NOMO-1 treated with DMSO at 0.1 percent for 48 hours (cell line): ENCODE data around the gene PKNOX2.

Experiments
- DNase-seq: peaks from one replicate; lab custom pipeline; 2025; ENCODE audit not compliant: unreplicated experiment; lab: John Stamatoyannopoulos, UW

The PKNOX2 gene

GRCh38 chr11:125306476-125306875, 141.9 kb downstream of the PKNOX2 start:
- DNase-seq, result no peak

GRCh38 chr11:125308246-125308645, 143.7 kb downstream of the PKNOX2 start:
- DNase-seq, result no peak

- DNase-seq, result no peak
These were observed 147.8 kb downstream of the PKNOX2 start for GRCh38 chr11:125312391-125312790.

- no peak for DNase-seq
These were observed 148.3 kb downstream of the PKNOX2 start for GRCh38 chr11:125312812-125313211.

GRCh38 chr11:125313271-125314219, 149.0 kb downstream of the PKNOX2 start:
- DNase-seq, result no peak

GRCh38 chr11:125314276-125315078, 149.9 kb downstream of the PKNOX2 start:
- DNase-seq, result no peak

- no peak for DNase-seq
These were observed 150.7 kb downstream of the PKNOX2 start for GRCh38 chr11:125315079-125315740.

GRCh38 chr11:125317416-125317815, 152.9 kb downstream of the PKNOX2 start:
- no peak for DNase-seq

GRCh38 chr11:125319649-125320048, 155.1 kb downstream of the PKNOX2 start:
- no peak for DNase-seq

GRCh38 chr11:125320347-125321076, 156.0 kb downstream of the PKNOX2 start:
- no peak for DNase-seq

GRCh38 chr11:125322289-125322688, 157.7 kb downstream of the PKNOX2 start:
- DNase-seq, result no peak

GRCh38 chr11:125325196-125325595, 160.6 kb downstream of the PKNOX2 start:
- DNase-seq, result no peak

- DNase-seq, result no peak
These were observed 161.6 kb downstream of the PKNOX2 start for GRCh38 chr11:125326126-125326525.

- no peak for DNase-seq
These were observed 163.1 kb downstream of the PKNOX2 start for GRCh38 chr11:125327518-125328224.

- no peak for DNase-seq
These were observed 163.7 kb downstream of the PKNOX2 start for GRCh38 chr11:125328225-125328580.

- no peak for DNase-seq
These were observed 165.2 kb downstream of the PKNOX2 start for GRCh38 chr11:125329786-125330185.

- no peak for DNase-seq
These were observed 166.1 kb downstream of the PKNOX2 start for GRCh38 chr11:125330462-125331325.

- no peak for DNase-seq
These were observed 166.9 kb downstream of the PKNOX2 start for GRCh38 chr11:125331357-125332035.

GRCh38 chr11:125332821-125333220, 168.3 kb downstream of the PKNOX2 start:
- DNase-seq, result no peak
